ENCODE measurements around the gene ATP8B3.

ATP8B3 gene

GRCh38 chr19:1850809-1851653 is 39.0 kb upstream of the ATP8B3 start:
- DNase-seq (ENCODE audit: low spot score), result no peak

GRCh38 chr19:1849886-1850398 is 37.9 kb upstream of the ATP8B3 start:
- DNase-seq (ENCODE audit: low spot score), result no peak

- no peak for DNase-seq (ENCODE audit: low spot score)
Observed at GRCh38 chr19:1849132-1849474, 37.0 kb upstream of the ATP8B3 start.

- DNase-seq (ENCODE audit: low spot score), result peak; percentile 96
Observed at GRCh38 chr19:1848399-1849131, 36.5 kb upstream of the ATP8B3 start, which contains the start of gene REXO1. TSS of gene REXO1 (minus strand) at chr19:1848483. CDS start at chr19:1848358, 125 bp downstream.

- DNase-seq (ENCODE audit: low spot score), result peak; percentile 65
Observed at GRCh38 chr19:1847684-1848398, 35.8 kb upstream of the ATP8B3 start.

GRCh38 chr19:1847348-1847683 is 35.2 kb upstream of the ATP8B3 start:
- no peak for DNase-seq (ENCODE audit: low spot score)

GRCh38 chr19:1846517-1847204 is 34.6 kb upstream of the ATP8B3 start:
- no peak for DNase-seq (ENCODE audit: low spot score)

- no peak for DNase-seq (ENCODE audit: low spot score)
Observed at GRCh38 chr19:1845642-1846041, 33.6 kb upstream of the ATP8B3 start.

- no peak for DNase-seq (ENCODE audit: low spot score)
Observed at GRCh38 chr19:1845125-1845515, 33.0 kb upstream of the ATP8B3 start.

GRCh38 chr19:1844513-1845124 is 32.5 kb upstream of the ATP8B3 start:
- DNase-seq (ENCODE audit: low spot score), result no peak

- no peak for DNase-seq (ENCODE audit: low spot score)
Observed at GRCh38 chr19:1843646-1844394, 31.7 kb upstream of the ATP8B3 start.

GRCh38 chr19:1843116-1843515 is 31.0 kb upstream of the ATP8B3 start:
- DNase-seq (ENCODE audit: low spot score), result no peak

GRCh38 chr19:1841209-1841924 is 29.3 kb upstream of the ATP8B3 start:
- DNase-seq (ENCODE audit: low spot score), result no peak

- no peak for DNase-seq (ENCODE audit: low spot score)
Observed at GRCh38 chr19:1840541-1841115, 28.6 kb upstream of the ATP8B3 start.

GRCh38 chr19:1839658-1840540 is 27.8 kb upstream of the ATP8B3 start:
- DNase-seq (ENCODE audit: low spot score), result no peak

- DNase-seq (ENCODE audit: low spot score), result peak; percentile 86
Observed at GRCh38 chr19:1837625-1838105, 25.6 kb upstream of the ATP8B3 start.

- no peak for DNase-seq (ENCODE audit: low spot score)
Observed at GRCh38 chr19:1837222-1837565, 25.1 kb upstream of the ATP8B3 start.

- no peak for DNase-seq (ENCODE audit: low spot score)
Observed at GRCh38 chr19:1836458-1837221, 24.6 kb upstream of the ATP8B3 start.

All from GM03348 (cell line).